Measurements from ENCODE around the gene CHRNE. TPM values are rescaled to one million over a fixed set of nuclear protein-coding genes. Genes with fewer than 3 reads are reported as not detected.

The CHRNE gene
- 0.74 and 1.2 TPM in 2 replicates for total RNA-seq

GRCh38 chr17:4903051-4903818 is at the start of gene CHRNE:
TSS of gene CHRNE (minus strand) at chr17:4903098. CDS start at chr17:4903063, 35 bp downstream.

DNA sequence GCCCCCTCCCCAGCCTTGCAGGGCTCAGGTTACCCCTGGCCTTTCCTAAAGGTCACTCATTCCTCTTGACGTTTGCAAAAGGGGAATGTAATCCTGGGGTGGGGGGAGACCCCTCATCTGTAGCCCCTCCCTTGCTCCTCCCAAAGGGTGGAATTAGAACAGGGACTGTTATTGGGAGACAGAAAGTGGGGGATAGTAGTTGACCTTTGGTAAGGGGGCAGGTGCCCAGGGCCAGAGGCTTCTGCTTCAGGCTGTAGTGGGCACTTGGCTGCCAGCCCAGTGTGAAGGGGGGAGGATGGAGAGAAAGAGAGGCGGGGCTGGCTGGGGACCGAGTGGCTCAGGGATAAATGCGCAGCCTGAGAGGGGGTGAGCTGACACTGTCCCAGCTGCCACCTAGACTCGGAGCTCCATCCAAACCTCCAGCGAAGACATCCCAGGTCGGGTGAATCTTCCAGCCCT is 47.9 kb upstream of the CHRNE start, which contains the start of gene ENO3:
TSS of gene ENO3 (plus strand) at position 374 of the 459 bp plus-strand sequence. CDS start 711 bp downstream, outside the sequence.

GRCh38 chr17:4948166-4948930 is 45.5 kb upstream of the CHRNE start, which contains the start of gene PFN1:
TSS of gene PFN1 (minus strand) at chr17:4948530. CDS start at chr17:4948394, 136 bp downstream.

DNA sequence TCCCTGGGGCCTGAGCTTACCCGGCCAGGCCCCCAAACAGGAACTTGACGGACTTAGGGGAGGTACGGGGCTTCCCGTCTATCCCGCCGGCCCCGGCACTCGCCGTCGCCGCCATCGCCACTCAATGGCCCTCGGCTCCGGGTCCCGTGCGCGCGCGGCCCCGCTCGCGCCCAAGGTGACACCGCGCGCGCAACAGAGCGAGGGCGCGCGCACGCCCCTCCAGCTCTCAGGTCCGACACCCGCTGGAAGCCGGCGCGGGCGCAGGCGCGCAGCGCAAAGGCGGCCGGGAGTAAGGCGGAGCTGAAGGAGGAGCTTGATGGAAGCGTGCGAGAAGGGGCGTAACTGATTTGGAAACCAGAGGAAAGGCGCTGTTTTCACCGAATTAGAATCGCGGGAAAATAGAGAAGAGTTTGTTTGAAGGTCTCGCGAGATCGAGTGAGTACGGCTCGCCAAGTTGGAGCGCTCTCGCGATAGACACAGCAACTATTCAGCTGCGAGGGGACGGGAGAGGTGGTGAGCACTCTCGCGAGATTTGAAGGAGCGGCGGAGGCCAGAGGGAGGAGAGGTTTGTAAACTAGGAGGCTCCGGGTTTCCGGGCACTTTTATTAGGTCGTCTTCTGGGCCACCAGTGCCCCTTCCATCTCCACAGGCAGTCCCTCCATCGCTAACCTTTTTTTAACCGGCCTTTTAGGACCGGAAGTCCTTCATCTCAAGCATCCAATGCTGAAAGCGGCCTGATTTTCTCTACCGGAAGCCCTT is 37.1 kb upstream of the CHRNE start, which contains the start of the genes RNF167 and SLC25A11:
TSS of gene RNF167 (plus strand) at position 473 of the 759 bp plus-strand sequence. CDS start 642 bp downstream, outside the sequence.
TSS of gene SLC25A11 (minus strand) at position 251 of the 759 bp plus-strand sequence. CDS start at position 115, 136 bp downstream.

GRCh38 chr17:4931963-4932362 is 29.1 kb upstream of the CHRNE start, which contains the start of gene GP1BA:
TSS of gene GP1BA (plus strand) at chr17:4932277. CDS start at chr17:4932605, 328 bp downstream.

GRCh38 chr17:4899341-4900230 is 3.3 kb downstream of the CHRNE start, which contains the start of gene C17orf107:
TSS of gene C17orf107 (plus strand) at chr17:4899536. CDS start at chr17:4899763, 227 bp downstream.

Other genes starting within 250 kb of the CHRNE start
- gene PELP1, start 199.0 kb downstream of the CHRNE start, total RNA-seq: 25.7 and 35.5 TPM in 2 replicates
- 8.6 and 12.9 TPM in 2 replicates for gene ARRB2, start 192.5 kb downstream of the CHRNE start, total RNA-seq
- 19.8 and 23.9 TPM in 2 replicates for gene MED11, start 171.7 kb downstream of the CHRNE start, total RNA-seq
- gene ZMYND15, start 163.3 kb downstream of the CHRNE start, total RNA-seq: not detected in 2 replicates
- gene CXCL16, start 163.2 kb downstream of the CHRNE start, total RNA-seq: 0.34 and 0.59 TPM in 2 replicates
- not detected in 2 replicates for gene TM4SF5, start 131.2 kb downstream of the CHRNE start, total RNA-seq
- gene VMO1, start 116.7 kb downstream of the CHRNE start, total RNA-seq: 0.50 TPM in 1 of 2 replicates, not detected in the other
- gene GLTPD2, start 114.1 kb downstream of the CHRNE start, total RNA-seq: not detected in 2 replicates
- 280 and 286 TPM in 2 replicates for gene PSMB6, start 106.9 kb downstream of the CHRNE start, total RNA-seq
- 12.1 and 14.3 TPM in 2 replicates for gene PLD2, start 95.9 kb downstream of the CHRNE start, total RNA-seq
- 13.8 and 14.5 TPM in 2 replicates for gene MINK1, start 69.8 kb downstream of the CHRNE start, total RNA-seq
- 2.5 and 4.0 TPM in 2 replicates for gene C17orf107, start 3.6 kb downstream of the CHRNE start, total RNA-seq
- not detected in 2 replicates for gene GP1BA, start 29.2 kb upstream of the CHRNE start, total RNA-seq
- 66.7 and 77.0 TPM in 2 replicates for gene SLC25A11, start 36.9 kb upstream of the CHRNE start, total RNA-seq
- 50.3 and 53.8 TPM in 2 replicates for gene RNF167, start 37.2 kb upstream of the CHRNE start, total RNA-seq
- gene PFN1, start 45.4 kb upstream of the CHRNE start, total RNA-seq: 2,381 and 2,852 TPM in 2 replicates
- 0.74 and 1.8 TPM in 2 replicates for gene ENO3, start 48.0 kb upstream of the CHRNE start, total RNA-seq
- 59.6 and 59.9 TPM in 2 replicates for gene SPAG7, start 64.7 kb upstream of the CHRNE start, total RNA-seq
- gene CAMTA2, start 84.6 kb upstream of the CHRNE start, total RNA-seq: 18.7 and 20.3 TPM in 2 replicates
- gene INCA1, start 94.4 kb upstream of the CHRNE start, total RNA-seq: 0.17 and 0.74 TPM in 2 replicates
- gene KIF1C, start 94.9 kb upstream of the CHRNE start, total RNA-seq: 39.5 and 44.4 TPM in 2 replicates
- 0.15 TPM in 1 of 2 replicates, not detected in the other for gene SLC52A1, start 132.3 kb upstream of the CHRNE start, total RNA-seq
- 0.67 and 0.89 TPM in 2 replicates for gene ZFP3, start 175.4 kb upstream of the CHRNE start, total RNA-seq
- gene ZNF232, start 208.8 kb upstream of the CHRNE start, total RNA-seq: 10.1 and 11.0 TPM in 2 replicates
- 0.15 and 0.17 TPM in 2 replicates for gene USP6, start 212.9 kb upstream of the CHRNE start, total RNA-seq

Measured in bronchus fibroblast of lung (primary cell).